H1 (cell line): ENCODE measurements around the gene MYBPC2. TPM values are rescaled to one million over a fixed set of nuclear protein-coding genes. Genes with fewer than 3 reads are reported as not detected.

Experiments
- CTCF ChIA-PET: fragments of 300-600 bp; sonication (Branson Sonifier 250); formaldehyde crosslinking; loops from one replicate; lab custom pipeline; 2021; ENCODE audit not compliant: partially characterized antibody; lab: Charles Lee
- POLR2A ChIA-PET: fragments of 300-600 bp; sonication (Branson Sonifier 250); formaldehyde crosslinking; loops from one replicate; lab custom pipeline; 2021; ENCODE audit warnings: inconsistent platforms; ENCODE audit not compliant: partially characterized antibody; lab: Charles Lee
- DNase-seq, 2 experiments: peaks; one replicate each; pipeline versions ENCODE4 v3.0.0 to v3.0.0-alpha.2; 2010 to 2022; ENCODE audit warnings: low spot score in 2 of 2, low read depth in 1 of 2, mixed read lengths in 1 of 2
- FAIRE-seq: peaks from 2 replicates; lab custom pipeline; 2011; peaks lifted over from hg19 to GRCh38; lab: Jason Lieb, UNC
- H2AFZ ChIP-seq: 2 replicates; pipeline ENCODE4 v1.8.1; 2012; ENCODE audit warnings: low read length, inconsistent platforms
- H2AK5ac ChIP-seq: 2 replicates; pipeline ENCODE4 v1.6.1; 2013; ENCODE audit warnings: low read depth, low read length
- H2BK120ac ChIP-seq: replicated peaks from 2 replicates; pipeline ENCODE3; 2013; ENCODE audit warnings: low read depth, low read length, inconsistent platforms
- H2BK12ac ChIP-seq: 2 replicates; pipeline ENCODE4 v1.6.1; 2013; ENCODE audit warnings: low read depth, low read length
- H2BK15ac ChIP-seq: 2 replicates; pipeline ENCODE4 v1.6.1; 2013; ENCODE audit warnings: low read length
- H2BK20ac ChIP-seq: 2 replicates; pipeline ENCODE4 v1.6.1; 2013; ENCODE audit warnings: low read length
- H2BK5ac ChIP-seq: 2 replicates; pipeline ENCODE4 v1.6.1; 2013; ENCODE audit warnings: low read depth, low read length
- H3K14ac ChIP-seq: 2 replicates; pipeline ENCODE4 v1.6.1; 2013; ENCODE audit warnings: inconsistent platforms; ENCODE audit not compliant: insufficient read length
- H3K18ac ChIP-seq: 2 replicates; pipeline ENCODE4 v1.6.1; 2013; ENCODE audit warnings: low read length; ENCODE audit errors: extremely low read depth
- H3K23ac ChIP-seq: 2 replicates; pipeline ENCODE4 v1.6.1; 2013; ENCODE audit warnings: inconsistent platforms; ENCODE audit not compliant: insufficient read length
- H3K23me2 ChIP-seq: 2 replicates; pipeline ENCODE4 v1.6.1; 2013; ENCODE audit warnings: low read depth, low read length
- H3K27ac ChIP-seq: 2 replicates; pipeline ENCODE4 v1.6.1; 2011; ENCODE audit warnings: low read depth, low read length, inconsistent platforms
- H3K27me3 ChIP-seq, 4 experiments: replicated peaks in 1 of 4; 1 replicate in 1 of 4; 2 replicates in 3 of 4; pipeline versions ENCODE4 v1.6.1 to v1.8.1; 2011 to 2013; ENCODE audit warnings: low read length in 3 of 4, mild to moderate bottlenecking in 3 of 4, inconsistent platforms in 2 of 4, mixed read lengths in 2 of 4, moderate library complexity in 1 of 4; ENCODE audit not compliant: control insufficient read depth in 3 of 4, insufficient read depth in 3 of 4; ENCODE audit errors: extremely low read depth in 1 of 4
- H3K36me3 ChIP-seq, 4 experiments: 2 replicates each; pipeline versions ENCODE4 v1.6.1 to v1.8.1; 2011 to 2013; ENCODE audit warnings: mild to moderate bottlenecking in 4 of 4, low read length in 3 of 4, moderate library complexity in 2 of 4, control low read depth in 1 of 4, inconsistent platforms in 1 of 4; ENCODE audit not compliant: insufficient read depth in 4 of 4, control insufficient read depth in 2 of 4
- H3K4ac ChIP-seq: replicated peaks from 2 replicates; pipeline ENCODE3; 2013; ENCODE audit warnings: low read length, low read depth, mixed read lengths, inconsistent platforms; ENCODE audit not compliant: insufficient read length
- H3K4me1 ChIP-seq, 4 experiments: replicated peaks in 1 of 4; 1 replicate in 1 of 4; 2 replicates in 3 of 4; pipeline versions ENCODE4 v1.6.1 to v1.8.1; 2011 to 2013; ENCODE audit warnings: low read length in 3 of 4, inconsistent platforms in 2 of 4, mixed read lengths in 1 of 4; ENCODE audit not compliant: insufficient read depth in 4 of 4, control insufficient read depth in 3 of 4
- H3K4me2 ChIP-seq, 2 experiments: 2 replicates each; pipeline versions ENCODE4 v1.6.1 to v1.8.1; 2011 to 2013; ENCODE audit warnings: low read depth in 2 of 2, low read length in 2 of 2, control low read depth in 1 of 2, inconsistent platforms in 1 of 2, mild to moderate bottlenecking in 1 of 2; ENCODE audit not compliant: insufficient read depth in 1 of 2
- H3K4me3 ChIP-seq, 4 experiments: fragments of 200-600, 300-600 bp in 1 of 4; sonication (generic), shearing (Covaris generic), sonication (Bioruptor Twin) in 1 of 4; 2 replicates each; pipeline versions ENCODE4 v1.5.1 to v1.8.1; 2011 to 2016; ENCODE audit warnings: low read length in 4 of 4, low read depth in 3 of 4, control low read depth in 2 of 4, inconsistent platforms in 2 of 4, mild to moderate bottlenecking in 2 of 4, mixed read lengths in 1 of 4, moderate library complexity in 1 of 4; ENCODE audit not compliant: insufficient read depth in 2 of 4; ENCODE audit errors: extremely low read depth in 1 of 4
- H3K56ac ChIP-seq: replicated peaks from 2 replicates; pipeline ENCODE3; 2013; ENCODE audit warnings: low read depth, mild to moderate bottlenecking, mixed read lengths, low read length, inconsistent platforms; ENCODE audit not compliant: insufficient read length
- H3K79me1 ChIP-seq: 2 replicates; pipeline ENCODE4 v1.6.1; 2013; ENCODE audit warnings: low read depth, low read length, control low read depth
- H3K79me2 ChIP-seq, 2 experiments: 2 replicates each; pipeline versions ENCODE4 v1.6.1 to v1.8.1; 2012 to 2013; ENCODE audit warnings: low read length in 2 of 2, mild to moderate bottlenecking in 2 of 2, inconsistent platforms in 1 of 2; ENCODE audit not compliant: insufficient read depth in 2 of 2, control insufficient read depth in 1 of 2
- H3K9ac ChIP-seq, 4 experiments: replicated peaks in 1 of 4; 1 replicate in 1 of 4; 2 replicates in 3 of 4; pipeline versions ENCODE4 v1.6.1 to v1.8.1; 2011 to 2013; ENCODE audit warnings: low read depth in 3 of 4, low read length in 3 of 4, control low read depth in 2 of 4, mild to moderate bottlenecking in 2 of 4, moderate library complexity in 2 of 4, inconsistent platforms in 1 of 4; ENCODE audit errors: extremely low read depth in 1 of 4
- H3K9me3 ChIP-seq, 2 experiments: 2 replicates each; pipeline versions ENCODE4 v1.6.1 to v1.8.1; 2012 to 2013; ENCODE audit warnings: mild to moderate bottlenecking in 2 of 2, moderate library complexity in 2 of 2, control low read depth in 1 of 2, inconsistent platforms in 1 of 2, low read depth in 1 of 2, low read length in 1 of 2, mixed read lengths in 1 of 2; ENCODE audit not compliant: insufficient read depth in 2 of 2
- H4K20me1 ChIP-seq, 2 experiments: replicated peaks in 1 of 2; 2 replicates each; pipeline versions ENCODE3 to v1.8.1; 2011 to 2013; ENCODE audit warnings: inconsistent platforms in 2 of 2, low read length in 2 of 2, mild to moderate bottlenecking in 1 of 2; ENCODE audit not compliant: insufficient read depth in 2 of 2, control insufficient read depth in 1 of 2
- H4K5ac ChIP-seq: 2 replicates; pipeline ENCODE4 v1.6.1; 2013; ENCODE audit warnings: low read length, low read depth, mixed read lengths, inconsistent platforms; ENCODE audit not compliant: insufficient read length
- H4K8ac ChIP-seq: 2 replicates; pipeline ENCODE4 v1.8.0; 2013; ENCODE audit warnings: mild to moderate bottlenecking, moderate library complexity, low read length, inconsistent platforms; ENCODE audit not compliant: insufficient read depth; ENCODE audit errors: extremely low read depth
- H4K91ac ChIP-seq: replicated peaks from 2 replicates; pipeline ENCODE3; 2013; ENCODE audit warnings: low read length, mixed read lengths, inconsistent platforms; ENCODE audit not compliant: insufficient read length
- BRCA1 ChIP-seq: IDR thresholded peaks from 2 replicates; pipeline ENCODE4 v1.6.1; 2012; ENCODE audit warnings: low read depth, low read length, improper control_type of control experiment
- EP300 ChIP-seq, 2 experiments: IDR thresholded peaks; 1 replicate in 1 of 2; 2 replicates in 1 of 2; pipeline ENCODE4 v1.6.1; 2011 to 2012; ENCODE audit warnings: low read depth in 2 of 2, low read length in 2 of 2, mild to moderate bottlenecking in 2 of 2, borderline replicate concordance in 1 of 2, inconsistent platforms in 1 of 2, moderate library complexity in 1 of 2
- JUND ChIP-seq: IDR thresholded peaks from 2 replicates; pipeline ENCODE4 v1.6.1; 2011; ENCODE audit warnings: mild to moderate bottlenecking, improper control_type of control experiment, low read length
- MAFK ChIP-seq: IDR thresholded peaks from 2 replicates; pipeline ENCODE4 v1.6.1; 2012; ENCODE audit warnings: low read depth, mild to moderate bottlenecking, improper control_type of control experiment, low read length
- NRF1 ChIP-seq: IDR thresholded peaks from 2 replicates; pipeline ENCODE4 v1.6.1; 2011; ENCODE audit warnings: mild to moderate bottlenecking, low read depth, low read length, improper control_type of control experiment
- RBBP5 ChIP-seq: IDR thresholded peaks from 2 replicates; pipeline ENCODE4 v1.7.1; 2012; ENCODE audit warnings: low read depth, mild to moderate bottlenecking, inconsistent platforms, low read length, moderate library complexity, borderline replicate concordance
- SIN3A ChIP-seq, 2 experiments: IDR thresholded peaks in 1 of 2; conservative IDR thresholded peaks in 1 of 2; 2 replicates each; pipeline ENCODE4 v1.6.1; 2011 to 2012; ENCODE audit warnings: low read length in 2 of 2, improper control_type of control experiment in 1 of 2, low read depth in 1 of 2, mild to moderate bottlenecking in 1 of 2
- WGBS, 2 experiments: shearing (Covaris generic) in 1 of 2; methylation state at CpG; one replicate each; pipeline versions ENCODE4 v1.1.6 to v1.1.7; 2013 to 2015; ENCODE audit warnings: low lambda C conversion rate in 2 of 2, mixed read lengths in 2 of 2, inconsistent platforms in 1 of 2, low coverage in 1 of 2, missing lambda C conversion rate in 1 of 2; ENCODE audit not compliant: insufficient replicate concordance in 2 of 2, insufficient coverage in 1 of 2, insufficient read length in 1 of 2; ENCODE audit errors: extremely low coverage in 1 of 2, missing lambda C conversion rate in 1 of 2; 5-methylcytosine and 5-hydroxymethylcytosine counted together
- polyA plus RNA-seq, 7 experiments: library from polyadenylated mRNA; depleted of rRNA in 3 of 7; stranded (reverse) in 5 of 7; unstranded in 2 of 7; fragments of >200 nt in 5 of 7; fragments of 200-250 nt in 2 of 7; gene quantifications; 1 replicate in 5 of 7; 2 replicates in 1 of 7; 4 replicates in 1 of 7; pipeline versions ENCODE4 v1.2.1 to v1.2.3, GENCODE V29; 2011 to 2013; ENCODE audit warnings: missing spikeins in 2 of 7, mixed read lengths in 2 of 7
- total RNA-seq: library from RNA; stranded (reverse); fragmentation: NEBNext Ultra II Directional; extraction: Animal tissue kit (Norgen Biotek cat#: 25700); gene quantifications from 2 replicates; pipeline ENCODE4 v1.2.1, GENCODE V29; 2021

Gene MYBPC2
- total and polyA plus RNA-seq, 2 of the 8 experiments (the other 6 are each of a cell fraction or from before 2014, with no cell fraction given): 1.8 to 3.1 TPM

GRCh38 chr19:50406829-50407228 is 25.9 kb upstream of the MYBPC2 start:
- Histone ChIP-seq H4K8ac (no peak overlapping the region; the same call in 1 of the 2 replicates), H3K79me1 (no peaks in the 10 kb centered on the region), H3K4me3 (no peak overlapping the region), H3K23ac (no peak overlapping the region), H3K4me2 (no peak overlapping the region), H2BK20ac (no peak overlapping the region), H4K5ac (no peak overlapping the region), H2BK5ac (no peak overlapping the region), H4K91ac (no peak overlapping the region), H3K56ac (no peak overlapping the region), H3K9me3 (no peaks in the 10 kb centered on the region), H2AK5ac (no peak overlapping the region), H2BK120ac (no peak overlapping the region), H3K18ac (no peak overlapping the region), H3K36me3 (peaks cover 20 to 56% (median 37%) of the 10 kb centered on the region in 4 experiments), H2BK15ac (no peak overlapping the region), H3K14ac (no peak overlapping the region), H3K23me2 (no peaks in the 10 kb centered on the region), H3K9ac (no peak overlapping the region), H3K4me1 (no peaks in the 10 kb centered on the region), H4K20me1 (peaks cover 1 to 6% of the 10 kb centered on the region in 2 experiments), H2BK12ac (no peak overlapping the region), H3K4ac (no peak overlapping the region), H3K27ac (no peak overlapping the region), H2AFZ (no peak overlapping the region), H3K79me2 (no peaks in the 10 kb centered on the region), H3K27me3 (no peaks in the 10 kb centered on the region)
- ChIA-PET POLR2A (interaction anchor here (0.9 to 1.0 kb wide), 2 partner anchors 10 to 38 kb away, joined by 3 read pairs; no protein-coding TSS in a partner anchor), CTCF (interaction anchor here (0.6 to 1.0 kb wide), 2 partner anchors 62 to 131 kb away, joined by 3 read pairs; no protein-coding TSS in a partner anchor)
- WGBS, 2 experiments: 94% methylated on average over 16 of the region's 19 CpGs; no CpG with 5 or more reads in 1 of the 2 experiments
- DNase-seq (no peak), FAIRE-seq (no peak)
- TF ChIP-seq BRCA1 (no peak), NRF1 (no peak), EP300 (IDR thresholded peaks at IDR 0.05; ENCODE audit: borderline replicate concordance in 1 of 2, low read depth in 2 of 2, low read length in 2 of 2) (no peak), MAFK (no peak), RBBP5 (no peak), SIN3A (conservative IDR thresholded peaks at IDR 0.05 in 1 of 2, IDR thresholded peaks at IDR 0.05 in 1 of 2; ENCODE audit: low read depth in 1 of 2, low read length in 2 of 2) (no peak), JUND (no peak)
